Measurements from ENCODE around the gene TMED10.

Gene TMED10

DNA sequence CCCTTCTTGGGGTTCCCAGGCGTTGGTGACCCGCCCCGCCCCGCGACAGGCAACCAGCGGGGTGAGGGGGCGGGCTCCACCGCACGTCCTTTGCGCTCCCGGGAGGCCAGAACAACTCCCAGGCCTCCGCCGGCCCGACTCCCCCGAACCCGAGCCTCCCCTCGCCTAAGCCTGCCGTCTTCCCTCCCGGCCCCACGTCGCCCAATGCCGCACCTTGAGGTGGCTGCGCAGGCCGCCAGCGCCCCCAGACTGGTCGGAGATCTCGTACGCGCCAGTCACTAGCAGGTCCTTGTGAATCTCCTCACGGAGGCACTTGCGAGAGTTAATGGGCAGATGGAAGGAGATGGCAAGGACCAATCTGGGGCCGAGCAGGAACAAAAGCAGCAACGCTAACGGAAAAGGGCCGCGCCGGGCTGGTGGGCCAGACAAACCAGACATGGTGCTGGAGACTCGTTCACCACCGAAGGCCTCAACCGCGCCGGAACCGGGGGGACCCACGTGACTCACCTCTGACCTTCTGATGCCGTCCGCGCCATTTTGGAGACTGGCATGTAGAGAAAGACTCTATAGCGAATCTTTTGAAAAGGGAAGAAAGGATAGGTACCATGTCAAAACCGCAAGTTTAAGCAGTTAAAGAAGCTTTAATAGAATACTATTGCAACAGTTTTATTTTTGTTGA, at the start of gene TMED10:
Gene TMED10 (minus strand): TSS at position 471 of the 679 bp plus-strand sequence. CDS start 33 bp downstream, at position 438.
- DNase-seq: peak; percentile 62

- DNase-seq: no peak
These were observed 48.1 kb upstream of the TMED10 start for GRCh38 chr14:75224561-75224960.

GRCh38 chr14:75223664-75224154, 47.3 kb upstream of the TMED10 start:
- no peak for DNase-seq

DNA sequence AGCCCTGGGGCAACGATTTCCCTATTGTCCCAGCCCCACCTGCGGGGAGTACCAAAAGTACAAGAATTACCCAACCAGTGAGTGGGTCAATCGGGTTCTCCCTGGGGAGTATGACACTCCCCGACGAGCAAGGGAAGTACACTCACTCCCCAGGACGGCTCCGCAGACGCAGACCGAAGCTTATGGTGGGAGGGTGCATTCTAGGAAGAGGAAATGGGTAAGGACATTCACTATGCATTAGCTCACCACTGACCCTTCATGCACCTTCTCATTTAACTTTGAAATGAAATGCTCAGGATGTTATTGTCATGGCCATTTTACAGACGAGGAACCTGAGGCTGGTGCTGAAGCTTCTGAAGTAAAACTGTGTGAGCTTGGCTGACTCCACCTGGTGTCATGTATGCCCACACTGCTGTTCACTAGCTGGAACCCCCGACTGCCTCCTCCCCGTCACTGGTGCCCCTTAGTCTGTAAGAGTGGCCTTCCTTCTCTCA, 45.8 kb upstream of the TMED10 start:
- no peak for DNase-seq

GRCh38 chr14:75221797-75222196, 45.4 kb upstream of the TMED10 start:
- DNase-seq: no peak

DNA sequence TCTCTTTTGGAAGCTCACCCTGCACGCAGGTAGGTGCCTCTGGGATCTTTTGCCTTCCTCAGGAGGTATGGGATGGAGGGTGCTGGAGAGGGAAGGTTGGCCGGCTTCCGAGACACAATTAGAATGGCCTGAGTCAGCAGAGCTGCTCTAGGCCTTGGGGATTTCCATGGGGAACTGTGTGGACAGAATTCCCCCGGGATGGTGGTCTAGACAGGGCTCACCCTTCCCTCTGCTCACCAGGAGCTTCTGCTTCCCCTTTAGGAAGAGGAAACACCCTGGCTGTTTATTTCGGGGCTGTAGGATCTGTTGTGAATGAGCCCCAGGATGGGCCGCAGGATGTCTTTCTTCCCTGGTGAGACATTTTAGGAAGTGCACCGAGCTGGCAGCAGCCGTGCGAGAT, 43.7 kb upstream of the TMED10 start:
- no peak for DNase-seq

DNA sequence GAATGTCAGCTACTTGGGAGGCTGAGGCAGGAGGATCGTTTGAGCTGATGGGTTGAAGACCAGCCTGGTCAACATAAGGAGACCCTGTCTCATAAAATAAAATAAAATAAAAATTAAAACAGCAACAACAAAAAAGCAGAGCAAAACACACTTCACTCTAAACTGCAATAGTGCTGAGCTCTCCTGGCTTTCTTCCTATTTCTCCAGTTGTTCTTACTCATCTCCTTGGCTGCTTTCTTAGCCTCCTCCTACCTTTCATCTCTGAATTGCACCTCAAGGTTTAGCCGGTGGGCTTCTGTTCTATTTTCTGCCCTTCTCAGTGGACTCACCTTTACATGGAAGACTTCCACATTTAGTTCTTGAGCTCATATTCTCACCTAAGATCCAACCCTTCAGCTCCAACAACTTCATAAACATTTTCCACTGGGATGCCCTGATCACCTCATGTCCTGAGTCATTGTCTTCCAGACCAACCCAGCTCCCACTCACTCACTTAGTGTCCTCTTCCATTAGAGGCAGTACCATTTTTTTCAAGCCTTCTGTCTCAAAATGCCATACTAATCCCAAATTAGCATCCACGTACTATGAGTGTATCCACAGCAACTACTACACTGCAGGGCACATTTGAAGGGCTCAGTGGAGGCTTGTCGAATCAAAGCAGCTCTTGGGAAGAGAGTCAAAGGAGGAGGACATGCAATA, 41.2 kb upstream of the TMED10 start:
- no peak for DNase-seq

DNA sequence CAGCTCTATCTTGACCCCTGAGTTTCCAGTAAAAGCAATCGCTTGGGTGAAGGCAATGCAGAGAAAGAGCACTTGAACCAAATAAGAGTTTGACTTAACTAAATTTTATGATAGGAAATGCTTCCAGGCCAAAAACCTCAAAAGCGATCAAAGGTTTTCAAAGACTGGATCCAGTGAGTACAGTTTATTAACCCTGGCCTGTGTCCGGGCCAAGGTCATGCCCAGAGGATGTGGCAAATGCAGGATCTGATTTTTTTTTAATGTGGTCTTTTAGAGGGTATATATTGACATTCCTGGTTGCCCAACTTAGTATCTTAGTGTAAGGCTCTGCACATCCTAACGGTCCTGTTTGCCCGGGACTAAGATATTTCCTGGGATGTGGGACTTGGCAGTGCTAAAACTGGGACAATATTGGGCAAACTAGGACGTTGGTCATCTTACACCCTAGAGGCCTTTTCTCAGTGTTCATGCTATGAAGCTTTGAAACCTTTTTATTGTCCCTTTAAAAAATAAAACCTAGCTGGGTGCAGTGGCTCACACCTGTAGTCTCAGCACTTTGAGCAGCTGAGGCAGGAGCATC, 40.1 kb upstream of the TMED10 start:
- DNase-seq: no peak

- no peak for DNase-seq
These were observed 39.1 kb upstream of the TMED10 start for GRCh38 chr14:75215520-75215919.

- DNase-seq: no peak
These were observed 38.1 kb upstream of the TMED10 start for GRCh38 chr14:75214558-75214957.

DNA sequence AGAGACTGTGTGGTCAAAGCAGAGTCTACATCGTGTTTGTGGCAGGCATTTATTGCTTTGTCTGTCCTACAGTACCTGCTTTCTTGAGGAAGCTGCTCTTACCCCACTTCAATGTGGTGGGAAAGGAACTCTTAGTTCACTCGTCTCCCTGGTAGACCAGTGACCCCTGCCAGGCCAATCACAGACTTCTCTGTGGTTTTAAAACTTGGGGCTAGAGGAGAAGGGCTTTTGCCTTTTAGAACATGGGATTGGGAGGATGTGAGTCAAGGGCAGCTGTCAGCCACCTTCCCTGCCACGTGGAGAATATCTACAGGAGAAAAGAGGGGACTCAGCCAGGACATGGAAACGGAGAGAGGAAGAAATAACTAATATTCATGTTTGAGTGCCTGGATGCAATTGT, 36.8 kb upstream of the TMED10 start:
- no peak for DNase-seq

- no peak for DNase-seq
These were observed 32.4 kb upstream of the TMED10 start for GRCh38 chr14:75208843-75209242.

- DNase-seq: no peak
These were observed 29.8 kb upstream of the TMED10 start for GRCh38 chr14:75206190-75206589.

DNA sequence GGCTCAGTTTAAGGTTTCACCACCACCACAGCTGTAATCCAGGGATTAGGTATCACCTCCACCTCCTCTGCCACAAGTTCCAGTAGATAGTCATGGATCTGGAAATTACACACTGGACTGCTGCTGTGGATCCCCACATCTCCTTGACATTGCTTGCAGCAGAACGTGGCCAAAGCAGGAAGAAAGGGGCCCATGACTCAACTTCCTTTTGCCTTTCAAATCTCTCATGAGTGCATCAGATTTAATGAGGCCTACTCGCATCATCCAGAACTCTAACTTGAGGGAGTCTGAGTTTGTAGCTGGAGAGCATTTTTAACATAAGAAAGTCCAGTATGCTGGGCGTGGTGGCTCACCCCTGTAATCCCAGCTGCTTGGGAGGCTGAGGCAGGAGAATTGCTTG, 29.2 kb upstream of the TMED10 start:
- DNase-seq: no peak

DNA sequence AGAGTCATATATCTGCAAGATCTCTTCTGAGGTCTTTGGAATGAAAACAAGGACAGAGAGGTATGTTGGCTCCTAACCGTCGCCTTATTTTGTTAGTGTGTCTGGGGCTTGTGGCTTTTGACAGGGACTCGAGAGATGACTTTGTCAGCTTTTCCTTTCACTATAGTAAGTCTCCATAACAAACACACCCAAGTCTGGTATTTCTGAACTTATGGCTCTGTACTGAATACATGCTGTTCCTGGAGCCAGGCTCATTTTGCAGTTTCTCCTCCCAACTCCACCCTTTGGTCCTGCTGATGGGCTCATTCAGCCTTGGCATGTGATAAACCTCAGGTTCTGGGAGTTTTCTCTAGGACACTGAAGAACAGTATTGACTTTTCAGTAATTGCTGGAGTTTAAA, 27.7 kb upstream of the TMED10 start:
- no peak for DNase-seq

DNA sequence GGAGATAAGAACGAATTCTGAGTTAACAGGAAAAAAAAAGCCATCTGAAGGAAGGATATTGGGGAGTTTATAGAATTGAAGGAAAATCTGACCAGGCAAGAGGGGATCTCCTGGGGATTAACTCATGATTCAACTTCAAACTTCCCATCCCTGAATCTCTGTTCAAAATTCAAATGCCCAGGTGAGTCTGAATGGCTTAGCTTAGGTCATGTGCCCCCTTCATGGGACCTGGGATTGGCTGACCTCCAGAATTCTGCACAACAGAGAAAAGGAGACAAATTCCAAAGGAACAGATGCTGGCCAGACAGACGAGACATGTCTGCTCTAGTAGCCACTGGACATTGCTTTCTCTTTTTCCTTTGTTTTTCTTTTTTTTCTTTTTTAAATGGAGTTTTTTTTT, 26.2 kb upstream of the TMED10 start:
- no peak for DNase-seq

DNA sequence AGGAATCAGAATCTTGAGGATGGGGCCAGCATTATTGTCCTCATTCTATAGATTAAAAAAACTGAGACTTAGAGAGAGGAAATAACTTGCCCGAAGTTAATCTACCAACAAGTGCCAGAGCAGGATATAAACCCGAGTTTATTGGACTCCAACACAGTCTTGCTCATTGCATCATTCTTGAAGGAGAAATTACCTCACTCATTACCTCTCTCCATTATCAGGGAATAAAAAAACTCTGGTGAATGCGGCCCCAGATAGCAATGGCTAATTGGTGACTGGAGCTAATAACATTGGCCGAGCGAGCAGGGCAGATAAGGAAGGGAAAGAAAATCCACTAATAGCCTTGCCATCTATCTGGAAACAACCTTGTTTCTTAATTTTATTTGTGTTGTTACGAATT, 24.7 kb upstream of the TMED10 start:
- DNase-seq: no peak

GRCh38 chr14:75200451-75200850, 24.0 kb upstream of the TMED10 start:
- DNase-seq: no peak

DNA sequence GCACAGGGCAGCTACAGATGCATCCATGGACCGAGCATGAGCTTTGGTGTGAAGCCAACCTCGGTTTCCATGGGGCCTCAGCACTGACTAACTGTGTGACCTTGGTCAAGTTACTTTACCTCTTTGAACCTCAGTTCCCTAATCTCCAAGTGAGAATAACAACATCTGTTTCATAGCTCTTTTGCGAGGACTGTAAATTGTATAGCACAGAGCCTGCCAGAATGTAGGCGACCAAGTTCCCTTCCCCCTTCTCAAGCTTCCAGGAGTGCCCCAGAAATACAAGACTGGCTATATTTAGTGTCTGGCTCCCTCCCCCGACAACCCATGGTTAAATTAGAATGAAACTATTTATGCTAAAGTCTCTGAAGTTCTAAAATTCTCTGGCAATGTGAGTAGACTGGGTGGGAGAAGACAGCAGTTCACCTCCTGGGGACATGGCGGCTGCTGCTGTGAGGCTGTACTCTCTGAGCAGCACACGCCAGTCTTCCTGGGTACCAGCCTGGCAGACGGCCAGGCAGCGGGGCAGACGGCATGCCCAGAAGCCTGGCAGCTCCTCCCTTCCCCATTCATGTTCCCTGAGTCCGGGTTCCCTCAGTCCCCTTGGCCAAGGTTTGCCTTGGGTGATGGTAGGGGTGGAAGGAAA, 22.0 kb upstream of the TMED10 start:
- DNase-seq: no peak

GRCh38 chr14:75197338-75197737, 20.9 kb upstream of the TMED10 start:
- no peak for DNase-seq

DNA sequence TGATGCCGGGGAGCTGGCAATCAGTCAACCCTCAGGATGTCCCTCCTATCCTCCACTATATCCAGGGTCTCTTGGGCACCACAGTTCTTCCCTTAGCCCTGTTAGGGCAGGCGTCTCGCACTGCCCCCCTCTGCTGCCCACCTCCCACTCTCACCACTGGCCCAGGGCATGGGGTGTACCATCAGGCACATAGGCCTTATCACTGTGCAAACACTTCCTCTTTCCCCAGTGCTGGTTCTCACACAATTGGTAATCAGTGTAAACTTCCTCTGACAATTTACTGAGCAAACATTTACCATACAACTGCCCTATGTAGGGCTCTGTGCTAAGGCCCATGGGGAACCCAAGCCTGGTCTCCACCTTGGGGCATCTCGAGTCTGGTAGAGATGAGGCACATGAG, 20.1 kb upstream of the TMED10 start:
- no peak for DNase-seq

DNA sequence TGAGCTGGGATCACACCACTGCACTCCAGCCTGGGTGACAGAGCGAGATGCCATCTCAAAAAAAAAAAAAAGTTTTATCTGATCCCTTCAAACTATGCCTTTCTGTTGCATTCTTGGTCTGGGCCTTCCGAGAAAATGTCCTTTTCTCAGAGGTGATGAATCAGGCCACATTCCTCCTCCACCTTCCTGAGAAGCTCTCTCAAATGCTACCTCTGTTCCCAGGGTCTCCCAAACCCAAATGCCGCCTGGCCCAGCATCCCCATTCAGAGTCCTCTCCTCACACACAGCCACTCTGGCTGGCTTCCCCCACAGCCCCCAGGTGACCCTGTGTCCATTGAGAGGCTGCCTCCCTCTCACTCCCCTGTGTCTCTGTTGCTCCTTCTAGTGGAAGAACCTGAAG, 19.7 kb upstream of the TMED10 start:
- DNase-seq: no peak

DNA sequence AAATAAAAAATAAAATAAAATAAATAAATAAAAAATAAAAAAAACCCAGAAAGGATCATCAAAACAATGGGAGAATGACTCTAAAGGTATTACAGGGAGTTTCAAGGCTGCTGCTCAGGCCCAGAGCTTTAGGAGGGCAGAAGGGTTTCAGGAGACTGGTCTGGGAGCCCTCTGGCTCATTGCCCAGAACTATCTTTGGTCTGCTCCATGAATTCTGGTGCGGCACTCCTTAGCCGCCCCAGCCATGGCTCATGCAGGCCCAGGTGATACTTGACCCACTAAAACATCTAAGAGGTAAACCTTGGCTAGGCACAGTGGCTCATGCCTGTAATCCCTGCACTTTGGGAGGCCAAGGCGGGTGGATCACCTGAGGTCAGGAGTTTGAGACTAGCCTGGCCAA, 14.7 kb upstream of the TMED10 start:
- DNase-seq: no peak

DNA sequence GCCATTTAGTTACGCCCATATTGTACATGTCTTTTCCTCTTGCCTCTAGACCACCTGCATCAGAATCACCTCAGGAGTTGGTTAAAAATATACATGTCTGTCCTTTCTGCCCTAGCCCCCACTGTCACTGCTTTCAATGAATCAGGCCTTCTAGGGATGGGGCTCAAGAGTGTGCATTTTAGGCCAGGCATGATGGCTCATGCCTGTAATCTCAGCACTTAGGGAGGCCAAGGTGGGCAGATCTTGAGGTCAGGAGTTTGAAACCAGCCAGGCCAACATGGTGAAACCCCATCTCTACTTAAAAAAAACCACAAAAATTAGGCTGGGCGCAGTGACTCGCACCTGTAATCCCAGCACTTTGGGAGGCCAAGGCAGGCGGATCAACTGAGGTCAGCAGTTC, 13.6 kb upstream of the TMED10 start:
- no peak for DNase-seq

Measured in NCI-H1048 (cell line).